Activated T-helper 1 cell treated with anti-CD3 and anti-CD28 coated beads, Interleukin-12 subunit alpha, Interleukin-12 subunit beta, Interleukin-2, Interleukin-4 antibody, amounts not matched to agents 30 ng/mL and 10 ng/mL and 1 ng/mL, durations not matched to agents 14 hours and 24 hours and 36 hours (primary cell): Measurements from ENCODE around the gene ZFR2. TPM values are rescaled to one million over a fixed set of nuclear protein-coding genes. Genes with fewer than 3 reads are reported as not detected.

Experiments
- DNase-seq: peaks from one replicate; pipeline ENCODE4 v3.0.0; 2021; ENCODE audit warnings: low spot score
- H3K27ac Mint-ChIP-seq: one replicate; pipeline ENCODE4 v1.8.0; 2021; ENCODE audit warnings: mild to moderate bottlenecking, mixed read lengths
- H3K27me3 Mint-ChIP-seq: one replicate; pipeline ENCODE4 v1.8.0; 2022; ENCODE audit warnings: mild to moderate bottlenecking, moderate library complexity, mixed read lengths; ENCODE audit not compliant: insufficient read depth
- H3K36me3 Mint-ChIP-seq: one replicate; pipeline ENCODE4 v1.8.0; 2021; ENCODE audit warnings: low read depth, mixed read lengths
- H3K4me1 Mint-ChIP-seq: one replicate; pipeline ENCODE4 v1.8.0; 2021; ENCODE audit warnings: low read depth, mixed read lengths
- H3K4me3 Mint-ChIP-seq: one replicate; pipeline ENCODE4 v1.8.0; 2021; ENCODE audit warnings: mild to moderate bottlenecking, moderate library complexity, mixed read lengths
- H3K9me3 Mint-ChIP-seq: one replicate; pipeline ENCODE4 v1.8.0; 2021; ENCODE audit warnings: mixed read lengths
- intact Hi-C: fragments of 100-400 bp; cut with micrococcal nuclease; formaldehyde crosslinking; loops from one replicate; pipeline ENCODE4 v1.15.1; 2024
- total RNA-seq: library from RNA; stranded (reverse); gene quantifications from 2 replicates; pipeline ENCODE4 v1.2.3, GENCODE V29; 2022

ZFR2 gene
- total RNA-seq, 1 donor from 2014 or later: 0.39 TPM

- Mint-ChIP-seq H3K27ac (no peak overlapping the region), H3K4me3 (no peak overlapping the region), H3K27me3 (no peaks in the 10 kb centered on the region)
These were observed 28.9 kb downstream of the ZFR2 start for GRCh38 chr19:3839941-3840340.

GRCh38 chr19:3838661-3839060, 30.2 kb downstream of the ZFR2 start:
- H3K27me3 Mint-ChIP-seq: no peaks in the 10 kb centered on the region
- H3K36me3 Mint-ChIP-seq: no peaks in the 10 kb centered on the region
- no peak for DNase-seq
- H3K27ac Mint-ChIP-seq: no peak overlapping the region
- H3K4me1 Mint-ChIP-seq: no peaks in the 10 kb centered on the region
- peaks cover 25% of the 10 kb centered on the region for H3K9me3 Mint-ChIP-seq
- intact Hi-C loops: no loop called here
- H3K4me3 Mint-ChIP-seq: no peak overlapping the region

More at GRCh38 chr19:3839941-3840340, 28.9 kb downstream of the ZFR2 start:
- H3K9me3 Mint-ChIP-seq: peaks cover 25% of the 10 kb centered on the region
- H3K4me1 Mint-ChIP-seq: no peaks in the 10 kb centered on the region
- intact Hi-C loops: no loop called here
- no peaks in the 10 kb centered on the region for H3K36me3 Mint-ChIP-seq
- DNase-seq: no peak

GRCh38 chr19:3837922-3838321, 30.9 kb downstream of the ZFR2 start:
- H3K4me1 Mint-ChIP-seq: no peaks in the 10 kb centered on the region
- H3K27ac Mint-ChIP-seq: no peak overlapping the region
- peaks cover 25% of the 10 kb centered on the region for H3K9me3 Mint-ChIP-seq
- intact Hi-C loops: no loop called here
- no peaks in the 10 kb centered on the region for H3K27me3 Mint-ChIP-seq
- H3K36me3 Mint-ChIP-seq: no peaks in the 10 kb centered on the region
- no peak overlapping the region for H3K4me3 Mint-ChIP-seq
- DNase-seq: no peak

DNA sequence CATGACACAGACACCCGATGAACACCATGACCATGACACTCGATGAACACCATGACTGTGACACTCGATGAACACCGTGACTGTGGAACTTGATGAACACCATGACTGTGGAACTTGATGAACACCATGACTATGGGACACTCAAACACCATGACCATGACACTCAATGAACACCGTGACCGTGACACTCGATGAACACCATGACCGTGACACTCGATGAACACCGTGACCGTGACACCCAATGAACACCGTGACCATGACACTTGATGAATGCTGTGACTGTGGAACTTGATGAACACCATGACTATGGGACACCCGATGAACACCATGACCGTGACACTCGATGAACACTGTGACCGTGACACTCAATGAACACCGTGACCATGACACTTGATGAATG, 31.5 kb downstream of the ZFR2 start:
- H3K27ac Mint-ChIP-seq: no peak overlapping the region
- intact Hi-C loops: no loop called here
- peaks cover 25% of the 10 kb centered on the region for H3K9me3 Mint-ChIP-seq
- no peaks in the 10 kb centered on the region for H3K27me3 Mint-ChIP-seq
- H3K4me1 Mint-ChIP-seq: no peaks in the 10 kb centered on the region
- H3K4me3 Mint-ChIP-seq: no peak overlapping the region
- DNase-seq: no peak
- no peaks in the 10 kb centered on the region for H3K36me3 Mint-ChIP-seq

DNA sequence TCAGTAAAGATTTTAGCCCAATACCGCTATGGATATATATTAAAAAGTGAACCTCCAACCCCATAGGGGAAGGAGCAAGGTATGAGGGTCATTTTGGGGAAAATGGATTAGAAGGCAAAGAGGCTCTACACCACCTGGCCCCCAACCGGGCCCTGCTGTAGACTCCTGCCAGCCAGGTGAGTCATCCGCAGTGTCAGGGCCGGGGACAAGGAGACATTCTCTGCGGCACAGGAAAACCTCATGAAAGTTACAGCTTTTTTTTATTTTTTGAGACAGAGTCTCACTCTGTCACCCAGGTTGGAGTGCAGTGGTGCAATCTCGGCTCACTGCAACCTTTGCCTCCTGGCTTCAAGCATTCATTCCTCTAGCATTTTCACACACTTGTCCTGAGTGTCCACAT, 32.0 kb downstream of the ZFR2 start:
- intact Hi-C loops: no loop called here
- no peak overlapping the region for H3K27ac Mint-ChIP-seq
- H3K9me3 Mint-ChIP-seq: peaks cover 25% of the 10 kb centered on the region
- no peaks in the 10 kb centered on the region for H3K4me1 Mint-ChIP-seq
- DNase-seq: no peak
- H3K27me3 Mint-ChIP-seq: no peaks in the 10 kb centered on the region
- H3K4me3 Mint-ChIP-seq: no peak overlapping the region
- H3K36me3 Mint-ChIP-seq: no peaks in the 10 kb centered on the region

DNA sequence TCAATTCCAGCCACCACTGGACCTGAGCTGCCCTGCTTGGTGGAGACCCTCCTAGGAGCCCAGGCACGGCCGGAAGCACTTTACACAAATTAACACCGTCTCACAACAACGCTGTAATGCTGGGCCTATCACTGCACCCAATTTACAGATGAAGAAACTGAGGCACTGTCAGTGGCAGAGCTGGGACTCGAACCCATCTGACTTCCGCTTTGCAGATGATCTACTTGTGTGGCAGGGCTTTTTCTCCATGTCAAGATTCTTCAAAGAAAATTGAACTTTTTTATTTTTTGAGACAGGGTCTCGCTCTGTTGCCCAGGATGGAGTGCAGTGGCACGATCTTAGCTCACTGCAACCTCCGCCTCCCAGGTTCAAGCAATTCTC, 33.8 kb downstream of the ZFR2 start:
- Mint-ChIP-seq H3K4me3 (no peak overlapping the region), H3K36me3 (no peaks in the 10 kb centered on the region), H3K9me3 (peaks cover 25% of the 10 kb centered on the region), H3K27ac (no peak overlapping the region), H3K27me3 (no peaks in the 10 kb centered on the region), H3K4me1 (no peaks in the 10 kb centered on the region)
- intact Hi-C loops: no loop called here
- no peak for DNase-seq

DNA sequence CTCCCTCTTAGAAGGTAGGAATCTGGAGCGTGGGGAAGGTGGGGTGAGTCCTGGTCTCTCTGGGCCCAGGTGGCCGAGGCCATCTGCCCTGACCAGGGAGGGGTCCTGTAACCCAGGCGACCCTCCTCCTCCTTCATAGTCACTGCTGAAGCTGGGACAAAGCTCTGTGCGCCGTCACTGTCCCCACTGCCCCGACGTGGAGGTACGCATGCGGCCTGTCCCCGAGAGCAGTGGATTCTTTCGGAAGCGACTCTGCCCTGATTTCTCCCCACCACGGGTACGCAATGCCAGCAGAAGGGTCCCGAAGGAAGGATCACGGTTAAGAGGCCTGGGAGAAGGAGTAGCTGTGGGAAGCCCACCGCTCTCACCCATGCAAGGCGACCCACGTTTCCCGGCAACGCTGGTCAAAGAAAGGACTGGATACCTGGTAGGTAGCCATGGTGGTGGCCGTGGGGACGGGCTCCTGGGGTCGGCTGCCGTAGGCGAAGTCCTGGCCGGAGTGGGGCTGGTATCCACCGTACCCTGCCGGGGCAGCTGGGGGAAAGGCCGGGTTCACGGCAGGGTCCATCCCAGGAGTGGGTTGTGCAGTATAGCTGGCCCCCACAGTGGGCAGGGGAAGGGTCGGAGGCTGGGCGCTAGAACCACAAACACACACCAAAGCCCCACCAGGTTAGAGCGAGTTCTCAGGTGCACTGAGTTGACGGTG, 34.3 kb downstream of the ZFR2 start:
- intact Hi-C loops: no loop called here
- Mint-ChIP-seq H3K9me3 (peaks cover 25% of the 10 kb centered on the region), H3K36me3 (no peaks in the 10 kb centered on the region)

DNA sequence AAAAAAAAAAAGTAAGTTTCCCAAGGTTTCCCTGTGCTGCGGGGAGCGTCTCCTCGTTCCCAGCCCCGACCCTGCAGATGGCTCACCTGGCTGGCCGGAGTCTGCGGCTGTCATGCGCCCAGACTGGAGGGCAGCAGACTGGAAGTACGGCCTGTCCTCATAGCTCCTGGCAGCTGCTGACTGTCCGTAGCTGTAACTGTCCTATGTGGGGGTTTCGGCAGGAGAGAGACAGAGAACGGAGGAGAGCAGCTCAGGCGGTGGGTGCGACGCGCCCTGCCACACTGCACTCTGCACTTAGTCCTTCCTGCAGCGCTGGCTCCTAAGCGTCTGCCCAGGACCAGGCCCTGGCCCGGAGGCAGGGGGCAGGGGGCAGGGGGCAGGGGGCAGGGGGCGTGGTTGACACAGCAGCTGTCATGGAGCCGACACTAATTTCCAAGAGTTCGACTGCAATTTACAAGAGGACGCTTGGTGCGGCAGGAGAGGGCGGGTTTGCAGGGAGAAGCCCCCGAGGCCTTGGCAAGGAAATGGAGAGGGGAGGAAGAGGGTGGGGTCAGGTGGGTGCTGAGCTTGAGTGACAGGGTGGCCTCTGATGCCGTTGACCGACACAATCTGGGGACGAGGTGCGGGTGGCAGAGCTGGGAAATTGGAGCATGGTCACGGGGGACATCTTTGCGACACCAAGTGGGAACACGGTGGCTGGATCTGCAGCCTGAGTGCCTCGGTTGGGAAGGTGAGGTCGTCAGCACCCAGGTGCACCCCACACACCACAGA, 35.1 kb downstream of the ZFR2 start:
- peaks cover 21% of the 10 kb centered on the region for H3K9me3 Mint-ChIP-seq
- H3K4me1 Mint-ChIP-seq: no peaks in the 10 kb centered on the region
- intact Hi-C loops: no loop called here
- no peak overlapping the region for H3K4me3 Mint-ChIP-seq
- H3K27ac Mint-ChIP-seq: no peak overlapping the region
- no peaks in the 10 kb centered on the region for H3K27me3 Mint-ChIP-seq
- H3K36me3 Mint-ChIP-seq: no peaks in the 10 kb centered on the region
- DNase-seq: no peak

More for the DNA sequence above, 34.3 kb downstream of the ZFR2 start:
- no peak for DNase-seq
- no peak overlapping the region for H3K27ac Mint-ChIP-seq
- H3K4me1 Mint-ChIP-seq: no peaks in the 10 kb centered on the region
- no peaks in the 10 kb centered on the region for H3K27me3 Mint-ChIP-seq
- H3K4me3 Mint-ChIP-seq: no peak overlapping the region

- no peak overlapping the region for H3K4me3 Mint-ChIP-seq
- intact Hi-C loops: no loop called here
These were observed 36.8 kb downstream of the ZFR2 start for GRCh38 chr19:3832001-3832400.

DNA sequence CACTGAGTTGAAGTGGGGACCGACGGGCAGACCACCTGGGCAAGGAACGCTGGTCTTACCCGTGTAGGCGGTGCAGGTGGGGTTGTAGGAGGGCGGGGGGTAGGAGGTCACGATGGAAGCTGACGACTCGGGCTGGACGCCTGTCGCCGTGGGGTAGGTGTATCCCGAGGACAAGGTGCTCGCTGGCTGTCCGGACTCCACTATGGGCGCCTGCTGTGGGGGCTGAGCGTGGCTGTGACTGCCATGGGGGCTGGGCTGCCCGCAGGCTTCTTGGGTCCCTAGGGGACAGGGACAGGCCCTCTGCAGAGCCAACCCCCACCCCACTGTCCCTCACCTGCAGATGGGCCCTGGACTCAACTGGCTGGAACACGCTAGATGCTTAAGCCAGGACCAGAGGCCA, 37.2 kb downstream of the ZFR2 start:
- intact Hi-C loops: no loop called here

More at GRCh38 chr19:3832001-3832400, 36.8 kb downstream of the ZFR2 start:
- no peak for DNase-seq
- peaks cover 5% of the 10 kb centered on the region for H3K9me3 Mint-ChIP-seq
- no peaks in the 10 kb centered on the region for H3K27me3 Mint-ChIP-seq
- no peaks in the 10 kb centered on the region for H3K36me3 Mint-ChIP-seq
- H3K27ac Mint-ChIP-seq: no peak overlapping the region
- H3K4me1 Mint-ChIP-seq: no peaks in the 10 kb centered on the region

DNA sequence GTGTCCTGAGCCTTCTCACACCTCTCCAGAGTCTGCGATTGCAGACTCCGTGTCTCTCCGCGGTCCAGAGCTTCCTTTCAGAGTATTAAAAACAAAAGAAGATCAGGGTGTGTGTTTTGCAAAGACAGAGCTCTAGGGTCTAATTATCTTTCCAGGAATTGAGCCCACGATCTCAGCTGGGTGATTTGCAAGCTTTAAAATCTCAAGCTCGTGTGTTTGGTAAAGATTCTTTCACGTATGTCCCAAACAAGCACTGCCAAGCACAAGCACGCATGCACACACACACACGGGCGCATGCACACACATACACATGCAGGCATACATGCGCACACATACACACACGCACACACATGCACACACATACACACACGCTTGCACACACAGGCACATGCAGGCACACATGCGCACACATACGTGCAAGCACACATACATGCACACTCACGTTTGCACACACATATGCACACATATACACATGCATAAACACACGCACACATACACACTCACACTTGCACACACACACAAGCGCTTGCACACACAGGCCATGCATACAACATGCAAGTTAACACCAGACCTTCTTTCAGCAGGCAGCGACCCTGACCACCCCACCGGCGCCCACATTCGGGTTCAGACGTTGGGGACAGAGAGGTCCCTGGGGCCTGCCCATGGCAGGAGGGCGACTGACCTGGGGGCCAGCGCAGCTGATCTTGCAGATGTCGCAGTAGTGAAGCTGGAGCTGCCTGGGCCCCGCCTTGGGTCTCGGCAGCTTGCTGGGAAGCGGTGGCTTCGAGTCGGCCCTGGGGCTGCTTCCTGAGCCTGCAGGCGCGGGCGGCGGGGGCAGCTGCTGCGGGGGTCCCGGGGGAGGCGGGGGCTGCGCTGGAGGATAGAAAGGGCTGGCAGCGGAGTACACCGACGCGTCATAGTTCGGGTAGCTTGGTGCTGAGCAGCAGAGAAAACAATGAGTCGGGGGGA, 37.9 kb downstream of the ZFR2 start:
- Mint-ChIP-seq H3K9me3 (no peaks in the 10 kb centered on the region), H3K4me3 (no peak overlapping the region), H3K27me3 (no peaks in the 10 kb centered on the region), H3K36me3 (no peaks in the 10 kb centered on the region), H3K27ac (no peak overlapping the region), H3K4me1 (no peaks in the 10 kb centered on the region)
- intact Hi-C loops: no loop called here
- DNase-seq: no peak

More for the DNA sequence above, 37.2 kb downstream of the ZFR2 start:
- no peak overlapping the region for H3K4me3 Mint-ChIP-seq
- no peaks in the 10 kb centered on the region for H3K4me1 Mint-ChIP-seq
- DNase-seq: no peak
- H3K9me3 Mint-ChIP-seq: peaks cover under 1% of the 10 kb centered on the region
- no peak overlapping the region for H3K27ac Mint-ChIP-seq
- no peaks in the 10 kb centered on the region for H3K36me3 Mint-ChIP-seq
- no peaks in the 10 kb centered on the region for H3K27me3 Mint-ChIP-seq

DNA sequence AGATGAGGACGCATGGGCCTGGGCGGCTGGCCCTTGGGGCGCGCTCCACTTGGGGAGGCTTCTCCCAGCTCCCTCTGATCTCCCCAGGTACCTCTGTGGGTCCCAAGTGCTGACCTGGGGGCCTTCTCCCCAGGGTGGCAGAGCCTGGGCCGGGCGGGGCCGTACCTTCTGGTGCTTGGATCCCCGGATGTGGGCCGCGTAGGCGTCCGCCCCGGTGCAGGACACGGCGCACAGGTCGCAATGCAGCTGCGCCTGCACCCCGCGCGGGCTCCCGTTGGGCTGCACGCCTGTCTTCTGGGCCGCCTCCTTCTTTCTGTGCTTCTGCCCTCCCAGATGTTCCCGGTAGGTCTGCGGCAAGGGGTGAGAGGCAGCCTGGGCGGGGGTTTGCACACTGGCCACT, 41.5 kb downstream of the ZFR2 start:
- Mint-ChIP-seq H3K36me3 (no peaks in the 10 kb centered on the region), H3K27ac (no peak overlapping the region), H3K9me3 (no peaks in the 10 kb centered on the region)

DNA sequence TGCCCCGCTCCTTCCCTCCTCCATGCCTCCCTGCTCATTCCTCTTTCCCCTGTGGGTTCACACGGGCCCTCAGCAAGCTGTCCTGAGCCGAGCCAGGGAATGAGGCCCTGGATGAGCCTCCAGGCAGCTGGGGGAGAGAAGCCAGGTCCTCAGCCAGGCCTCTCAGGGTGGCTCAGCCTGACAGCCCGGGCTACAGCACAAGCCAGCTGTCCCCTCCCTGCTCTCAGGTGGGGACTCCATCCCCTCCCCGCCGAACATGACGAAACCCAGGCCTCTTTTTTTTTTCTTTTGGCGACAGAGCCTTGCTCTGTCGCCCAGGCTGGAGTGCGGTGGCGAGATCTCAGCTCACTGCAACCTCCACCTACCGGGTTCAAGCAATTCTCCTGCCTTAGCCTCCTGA, 42.7 kb downstream of the ZFR2 start:
- Mint-ChIP-seq H3K4me3 (no peak overlapping the region), H3K36me3 (no peaks in the 10 kb centered on the region), H3K27me3 (no peaks in the 10 kb centered on the region), H3K9me3 (no peaks in the 10 kb centered on the region), H3K4me1 (no peaks in the 10 kb centered on the region), H3K27ac (no peak overlapping the region)
- no peak for DNase-seq
- intact Hi-C loops: no loop called here

More for the DNA sequence above, 41.5 kb downstream of the ZFR2 start:
- intact Hi-C loops: no loop called here
- Mint-ChIP-seq H3K4me1 (no peaks in the 10 kb centered on the region), H3K27me3 (no peaks in the 10 kb centered on the region), H3K4me3 (no peak overlapping the region)
- no peak for DNase-seq
